OCI-LY1 (cell line): ENCODE measurements around the gene SIRPA.

Experiments
- EZH2 ChIP-seq: fragments of 200-600 bp; sonication (generic), shearing (Covaris generic); IDR thresholded peaks from 2 replicates; pipeline ENCODE4 v1.8.0; 2017; ENCODE audit warnings: borderline replicate concordance, mixed run types, mild to moderate bottlenecking, antibody characterized with exemption, low read length, moderate library complexity, mixed read lengths
- TF ChIP-seq, protein P1 (sequence below): fragments of 200-600 bp; sonication (generic), shearing (Covaris generic); IDR thresholded peaks from 2 replicates; pipeline ENCODE4 v1.5.1; 2017; ENCODE audit warnings: mild to moderate bottlenecking, antibody characterized with exemption, low read length, moderate library complexity, mixed read lengths

DNA sequence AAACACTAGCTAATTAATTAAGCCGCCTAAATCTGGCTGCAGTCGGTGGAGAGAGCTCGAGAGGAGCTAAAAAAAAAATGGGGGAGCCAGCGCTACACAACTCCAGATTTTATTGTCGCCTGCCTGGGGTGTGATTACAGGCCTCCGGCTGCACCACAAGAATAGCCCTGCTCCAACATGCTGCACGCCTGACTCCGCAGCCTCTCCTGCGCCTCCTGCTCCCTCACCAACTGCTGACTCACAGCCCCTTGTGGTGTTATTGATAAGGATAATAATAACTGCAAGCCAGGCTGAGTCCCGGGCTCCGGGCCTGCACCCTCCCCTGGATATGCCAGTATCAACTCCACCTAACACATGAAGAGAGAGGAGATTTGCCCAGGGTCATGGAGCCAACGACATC is 16.8 kb downstream of the SIRPA start:
- TF ChIP-seq, protein P1, sequence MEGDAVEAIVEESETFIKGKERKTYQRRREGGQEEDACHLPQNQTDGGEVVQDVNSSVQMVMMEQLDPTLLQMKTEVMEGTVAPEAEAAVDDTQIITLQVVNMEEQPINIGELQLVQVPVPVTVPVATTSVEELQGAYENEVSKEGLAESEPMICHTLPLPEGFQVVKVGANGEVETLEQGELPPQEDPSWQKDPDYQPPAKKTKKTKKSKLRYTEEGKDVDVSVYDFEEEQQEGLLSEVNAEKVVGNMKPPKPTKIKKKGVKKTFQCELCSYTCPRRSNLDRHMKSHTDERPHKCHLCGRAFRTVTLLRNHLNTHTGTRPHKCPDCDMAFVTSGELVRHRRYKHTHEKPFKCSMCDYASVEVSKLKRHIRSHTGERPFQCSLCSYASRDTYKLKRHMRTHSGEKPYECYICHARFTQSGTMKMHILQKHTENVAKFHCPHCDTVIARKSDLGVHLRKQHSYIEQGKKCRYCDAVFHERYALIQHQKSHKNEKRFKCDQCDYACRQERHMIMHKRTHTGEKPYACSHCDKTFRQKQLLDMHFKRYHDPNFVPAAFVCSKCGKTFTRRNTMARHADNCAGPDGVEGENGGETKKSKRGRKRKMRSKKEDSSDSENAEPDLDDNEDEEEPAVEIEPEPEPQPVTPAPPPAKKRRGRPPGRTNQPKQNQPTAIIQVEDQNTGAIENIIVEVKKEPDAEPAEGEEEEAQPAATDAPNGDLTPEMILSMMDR: no peak
- TF ChIP-seq EZH2: no peak
